H1 (cell line): ENCODE results near the gene SLCO4A1. TPM values are rescaled to one million over a fixed set of nuclear protein-coding genes. Genes with fewer than 3 reads are reported as not detected.

Experiments
- CTCF ChIA-PET: fragments of 300-600 bp; sonication (Branson Sonifier 250); formaldehyde crosslinking; loops from one replicate; lab custom pipeline; 2021; ENCODE audit not compliant: partially characterized antibody; lab: Charles Lee
- POLR2A ChIA-PET: fragments of 300-600 bp; sonication (Branson Sonifier 250); formaldehyde crosslinking; loops from one replicate; lab custom pipeline; 2021; ENCODE audit warnings: inconsistent platforms; ENCODE audit not compliant: partially characterized antibody; lab: Charles Lee
- DNase-seq, 2 experiments: peaks; one replicate each; pipeline versions ENCODE4 v3.0.0 to v3.0.0-alpha.2; 2010 to 2022; ENCODE audit warnings: low spot score in 2 of 2, low read depth in 1 of 2, mixed read lengths in 1 of 2
- FAIRE-seq: peaks from 2 replicates; lab custom pipeline; 2011; peaks lifted over from hg19 to GRCh38; lab: Jason Lieb, UNC
- H2AFZ ChIP-seq: 2 replicates; pipeline ENCODE4 v1.8.1; 2012; ENCODE audit warnings: low read length, inconsistent platforms
- H2AK5ac ChIP-seq: 2 replicates; pipeline ENCODE4 v1.6.1; 2013; ENCODE audit warnings: low read depth, low read length
- H2BK120ac ChIP-seq: replicated peaks from 2 replicates; pipeline ENCODE3; 2013; ENCODE audit warnings: low read depth, low read length, inconsistent platforms
- H2BK12ac ChIP-seq: 2 replicates; pipeline ENCODE4 v1.6.1; 2013; ENCODE audit warnings: low read depth, low read length
- H2BK15ac ChIP-seq: 2 replicates; pipeline ENCODE4 v1.6.1; 2013; ENCODE audit warnings: low read length
- H2BK20ac ChIP-seq: 2 replicates; pipeline ENCODE4 v1.6.1; 2013; ENCODE audit warnings: low read length
- H2BK5ac ChIP-seq: 2 replicates; pipeline ENCODE4 v1.6.1; 2013; ENCODE audit warnings: low read depth, low read length
- H3K14ac ChIP-seq: 2 replicates; pipeline ENCODE4 v1.6.1; 2013; ENCODE audit warnings: inconsistent platforms; ENCODE audit not compliant: insufficient read length
- H3K18ac ChIP-seq: 2 replicates; pipeline ENCODE4 v1.6.1; 2013; ENCODE audit warnings: low read length; ENCODE audit errors: extremely low read depth
- H3K23ac ChIP-seq: 2 replicates; pipeline ENCODE4 v1.6.1; 2013; ENCODE audit warnings: inconsistent platforms; ENCODE audit not compliant: insufficient read length
- H3K23me2 ChIP-seq: 2 replicates; pipeline ENCODE4 v1.6.1; 2013; ENCODE audit warnings: low read depth, low read length
- H3K27ac ChIP-seq: 2 replicates; pipeline ENCODE4 v1.6.1; 2011; ENCODE audit warnings: low read depth, low read length, inconsistent platforms
- H3K27me3 ChIP-seq, 4 experiments: replicated peaks in 1 of 4; 1 replicate in 1 of 4; 2 replicates in 3 of 4; pipeline versions ENCODE4 v1.6.1 to v1.8.1; 2011 to 2013; ENCODE audit warnings: low read length in 3 of 4, mild to moderate bottlenecking in 3 of 4, inconsistent platforms in 2 of 4, mixed read lengths in 2 of 4, moderate library complexity in 1 of 4; ENCODE audit not compliant: control insufficient read depth in 3 of 4, insufficient read depth in 3 of 4; ENCODE audit errors: extremely low read depth in 1 of 4
- H3K36me3 ChIP-seq, 4 experiments: 2 replicates each; pipeline versions ENCODE4 v1.6.1 to v1.8.1; 2011 to 2013; ENCODE audit warnings: mild to moderate bottlenecking in 4 of 4, low read length in 3 of 4, moderate library complexity in 2 of 4, control low read depth in 1 of 4, inconsistent platforms in 1 of 4; ENCODE audit not compliant: insufficient read depth in 4 of 4, control insufficient read depth in 2 of 4
- H3K4ac ChIP-seq: replicated peaks from 2 replicates; pipeline ENCODE3; 2013; ENCODE audit warnings: low read length, low read depth, mixed read lengths, inconsistent platforms; ENCODE audit not compliant: insufficient read length
- H3K4me1 ChIP-seq, 4 experiments: replicated peaks in 1 of 4; 1 replicate in 1 of 4; 2 replicates in 3 of 4; pipeline versions ENCODE4 v1.6.1 to v1.8.1; 2011 to 2013; ENCODE audit warnings: low read length in 3 of 4, inconsistent platforms in 2 of 4, mixed read lengths in 1 of 4; ENCODE audit not compliant: insufficient read depth in 4 of 4, control insufficient read depth in 3 of 4
- H3K4me2 ChIP-seq, 2 experiments: 2 replicates each; pipeline versions ENCODE4 v1.6.1 to v1.8.1; 2011 to 2013; ENCODE audit warnings: low read depth in 2 of 2, low read length in 2 of 2, control low read depth in 1 of 2, inconsistent platforms in 1 of 2, mild to moderate bottlenecking in 1 of 2; ENCODE audit not compliant: insufficient read depth in 1 of 2
- H3K4me3 ChIP-seq, 4 experiments: fragments of 200-600, 300-600 bp in 1 of 4; sonication (generic), shearing (Covaris generic), sonication (Bioruptor Twin) in 1 of 4; 2 replicates each; pipeline versions ENCODE4 v1.5.1 to v1.8.1; 2011 to 2016; ENCODE audit warnings: low read length in 4 of 4, low read depth in 3 of 4, control low read depth in 2 of 4, inconsistent platforms in 2 of 4, mild to moderate bottlenecking in 2 of 4, mixed read lengths in 1 of 4, moderate library complexity in 1 of 4; ENCODE audit not compliant: insufficient read depth in 2 of 4; ENCODE audit errors: extremely low read depth in 1 of 4
- H3K56ac ChIP-seq: replicated peaks from 2 replicates; pipeline ENCODE3; 2013; ENCODE audit warnings: low read depth, mild to moderate bottlenecking, mixed read lengths, low read length, inconsistent platforms; ENCODE audit not compliant: insufficient read length
- H3K79me1 ChIP-seq: 2 replicates; pipeline ENCODE4 v1.6.1; 2013; ENCODE audit warnings: low read depth, low read length, control low read depth
- H3K79me2 ChIP-seq, 2 experiments: 2 replicates each; pipeline versions ENCODE4 v1.6.1 to v1.8.1; 2012 to 2013; ENCODE audit warnings: low read length in 2 of 2, mild to moderate bottlenecking in 2 of 2, inconsistent platforms in 1 of 2; ENCODE audit not compliant: insufficient read depth in 2 of 2, control insufficient read depth in 1 of 2
- H3K9ac ChIP-seq, 4 experiments: replicated peaks in 1 of 4; 1 replicate in 1 of 4; 2 replicates in 3 of 4; pipeline versions ENCODE4 v1.6.1 to v1.8.1; 2011 to 2013; ENCODE audit warnings: low read depth in 3 of 4, low read length in 3 of 4, control low read depth in 2 of 4, mild to moderate bottlenecking in 2 of 4, moderate library complexity in 2 of 4, inconsistent platforms in 1 of 4; ENCODE audit errors: extremely low read depth in 1 of 4
- H3K9me3 ChIP-seq, 2 experiments: 2 replicates each; pipeline versions ENCODE4 v1.6.1 to v1.8.1; 2012 to 2013; ENCODE audit warnings: mild to moderate bottlenecking in 2 of 2, moderate library complexity in 2 of 2, control low read depth in 1 of 2, inconsistent platforms in 1 of 2, low read depth in 1 of 2, low read length in 1 of 2, mixed read lengths in 1 of 2; ENCODE audit not compliant: insufficient read depth in 2 of 2
- H4K20me1 ChIP-seq, 2 experiments: replicated peaks in 1 of 2; 2 replicates each; pipeline versions ENCODE3 to v1.8.1; 2011 to 2013; ENCODE audit warnings: inconsistent platforms in 2 of 2, low read length in 2 of 2, mild to moderate bottlenecking in 1 of 2; ENCODE audit not compliant: insufficient read depth in 2 of 2, control insufficient read depth in 1 of 2
- H4K5ac ChIP-seq: 2 replicates; pipeline ENCODE4 v1.6.1; 2013; ENCODE audit warnings: low read length, low read depth, mixed read lengths, inconsistent platforms; ENCODE audit not compliant: insufficient read length
- H4K8ac ChIP-seq: 2 replicates; pipeline ENCODE4 v1.8.0; 2013; ENCODE audit warnings: mild to moderate bottlenecking, moderate library complexity, low read length, inconsistent platforms; ENCODE audit not compliant: insufficient read depth; ENCODE audit errors: extremely low read depth
- H4K91ac ChIP-seq: replicated peaks from 2 replicates; pipeline ENCODE3; 2013; ENCODE audit warnings: low read length, mixed read lengths, inconsistent platforms; ENCODE audit not compliant: insufficient read length
- CBX5 ChIP-seq: fragments of 300-800, 300-1000 bp; sonication (generic); IDR thresholded peaks from 2 replicates; pipeline ENCODE4 v1.7.1; 2016; ENCODE audit warnings: antibody characterized with exemption, low read length, low read depth
- CHD1 ChIP-seq: IDR thresholded peaks from 2 replicates; pipeline ENCODE4 v1.6.1; 2012; ENCODE audit warnings: low read depth, low read length, improper control_type of control experiment
- GABPA ChIP-seq: IDR thresholded peaks from 2 replicates; pipeline ENCODE4 v1.6.1; 2011; ENCODE audit warnings: mild to moderate bottlenecking, low read length, moderate library complexity, borderline replicate concordance; ENCODE audit not compliant: insufficient read depth
- GTF2F1 ChIP-seq: IDR thresholded peaks from 2 replicates; pipeline ENCODE4 v1.6.1; 2012; ENCODE audit warnings: low read depth, low read length, improper control_type of control experiment, borderline replicate concordance
- HDAC2 ChIP-seq, 2 experiments: fragments of 300-600 bp in 1 of 2; sonication (generic) in 1 of 2; IDR thresholded peaks; 2 replicates each; pipeline ENCODE4 v1.6.1; 2011 to 2012; ENCODE audit warnings: low read depth in 2 of 2, low read length in 2 of 2, mild to moderate bottlenecking in 2 of 2, moderate library complexity in 2 of 2, borderline replicate concordance in 1 of 2, inconsistent platforms in 1 of 2
- JUN ChIP-seq: IDR thresholded peaks from 2 replicates; pipeline ENCODE4 v1.6.1; 2011; ENCODE audit warnings: low read depth, mild to moderate bottlenecking, improper control_type of control experiment, low read length
- KDM5A ChIP-seq: fragments of 200-600 bp; IDR thresholded peaks from 2 replicates; pipeline ENCODE4 v1.7.1; 2012; ENCODE audit warnings: mild to moderate bottlenecking, low read length, inconsistent platforms, mixed read lengths
- NRF1 ChIP-seq: IDR thresholded peaks from 2 replicates; pipeline ENCODE4 v1.6.1; 2011; ENCODE audit warnings: mild to moderate bottlenecking, low read depth, low read length, improper control_type of control experiment
- RBBP5 ChIP-seq: IDR thresholded peaks from 2 replicates; pipeline ENCODE4 v1.7.1; 2012; ENCODE audit warnings: low read depth, mild to moderate bottlenecking, inconsistent platforms, low read length, moderate library complexity, borderline replicate concordance
- SIRT6 ChIP-seq: IDR thresholded peaks from one replicate; pipeline ENCODE4 v1.7.1; 2012; ENCODE audit warnings: low read length, inconsistent platforms
- SP2 ChIP-seq: IDR thresholded peaks from 2 replicates; pipeline ENCODE4 v1.6.1; 2012; ENCODE audit warnings: mild to moderate bottlenecking, low read length, inconsistent platforms
- TAF1 ChIP-seq: IDR thresholded peaks from 2 replicates; pipeline ENCODE4 v1.6.1; 2011; ENCODE audit warnings: mild to moderate bottlenecking, low read depth, low read length
- WGBS, 2 experiments: shearing (Covaris generic) in 1 of 2; methylation state at CpG; one replicate each; pipeline versions ENCODE4 v1.1.6 to v1.1.7; 2013 to 2015; ENCODE audit warnings: low lambda C conversion rate in 2 of 2, mixed read lengths in 2 of 2, inconsistent platforms in 1 of 2, low coverage in 1 of 2, missing lambda C conversion rate in 1 of 2; ENCODE audit not compliant: insufficient replicate concordance in 2 of 2, insufficient coverage in 1 of 2, insufficient read length in 1 of 2; ENCODE audit errors: extremely low coverage in 1 of 2, missing lambda C conversion rate in 1 of 2; 5-methylcytosine and 5-hydroxymethylcytosine counted together
- polyA plus RNA-seq, 7 experiments: library from polyadenylated mRNA; depleted of rRNA in 3 of 7; stranded (reverse) in 5 of 7; unstranded in 2 of 7; fragments of >200 nt in 5 of 7; fragments of 200-250 nt in 2 of 7; gene quantifications; 1 replicate in 5 of 7; 2 replicates in 1 of 7; 4 replicates in 1 of 7; pipeline versions ENCODE4 v1.2.1 to v1.2.3, GENCODE V29; 2011 to 2013; ENCODE audit warnings: missing spikeins in 2 of 7, mixed read lengths in 2 of 7
- total RNA-seq: library from RNA; stranded (reverse); fragmentation: NEBNext Ultra II Directional; extraction: Animal tissue kit (Norgen Biotek cat#: 25700); gene quantifications from 2 replicates; pipeline ENCODE4 v1.2.1, GENCODE V29; 2021
- TF ChIP-seq, protein P1 (sequence below): IDR thresholded peaks from 2 replicates; pipeline ENCODE4 v1.6.1; 2011; ENCODE audit warnings: low read length, improper control_type of control experiment

Gene SLCO4A1
- total and polyA plus RNA-seq, 2 of the 8 experiments (the other 6 are each of a cell fraction or from before 2014, with no cell fraction given): 10.5 to 18.5 TPM

DNA sequence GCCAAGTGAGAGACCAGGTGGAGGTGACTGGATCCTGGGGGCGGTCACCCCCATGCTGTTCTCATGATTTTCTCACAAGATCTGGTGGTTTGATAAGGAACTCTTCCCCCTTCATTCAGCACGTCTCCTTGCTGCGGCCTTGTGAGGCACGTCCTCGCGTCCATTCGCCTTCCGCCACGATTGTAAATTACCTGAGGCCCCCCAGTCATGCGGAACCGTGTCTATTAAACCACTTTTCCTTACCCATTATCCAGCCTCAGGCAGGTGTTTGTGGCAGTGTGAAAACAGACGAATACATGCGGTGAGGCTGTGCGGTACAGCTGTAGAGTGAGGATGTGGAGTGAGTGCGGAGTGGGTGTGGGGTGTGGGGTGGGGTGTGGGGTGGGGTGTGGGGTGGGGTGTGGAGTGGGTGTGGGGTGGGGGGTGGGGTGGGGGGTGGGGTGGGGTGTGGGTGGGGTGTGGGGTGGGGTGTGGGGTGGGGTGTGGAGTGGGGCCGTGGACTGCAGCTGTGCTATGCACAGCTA lies 54.2 kb downstream of the SLCO4A1 start:
- H3K4ac ChIP-seq: no peak overlapping the region
- H2BK120ac ChIP-seq: no peak overlapping the region
- CTCF ChIA-PET: interaction anchor here (1.6 to 4.1 kb wide), 2 partner anchors 12 to 112 kb away, joined by 6 to 22 read pairs; partner anchors contain the start of gene NTSR1
- no peaks in the 10 kb centered on the region for H3K23me2 ChIP-seq
- H2AK5ac ChIP-seq: no peak overlapping the region
- FAIRE-seq: no peak
- H3K4me2 ChIP-seq: no peak overlapping the region
- no peaks in the 10 kb centered on the region for H3K4me1 ChIP-seq
- no peak overlapping the region for H4K91ac ChIP-seq
- no peaks in the 10 kb centered on the region for H3K36me3 ChIP-seq
- no peak overlapping the region for H4K8ac ChIP-seq
- H3K9ac ChIP-seq: no peak overlapping the region
- no peak overlapping the region for H4K5ac ChIP-seq
- H3K14ac ChIP-seq: no peak overlapping the region
- H2BK15ac ChIP-seq: no peak overlapping the region
- no peak overlapping the region for H2AFZ ChIP-seq
- H3K27me3 ChIP-seq: no peaks in the 10 kb centered on the region; a peak in 1 of 7 replicates
- no peaks in the 10 kb centered on the region for H3K79me2 ChIP-seq
- H2BK12ac ChIP-seq: no peak overlapping the region
- H2BK20ac ChIP-seq: no peak overlapping the region
- WGBS, 2 experiments: 87% methylated on average over 14 of the region's 16 CpGs; no CpG with 5 or more reads in 1 of the 2 experiments
- H2BK5ac ChIP-seq: no peak overlapping the region
- no peaks in the 10 kb centered on the region for H3K9me3 ChIP-seq
- H3K18ac ChIP-seq: no peak overlapping the region
- no peak overlapping the region for H3K56ac ChIP-seq
- H3K4me3 ChIP-seq: no peak overlapping the region
- H3K27ac ChIP-seq: no peak overlapping the region
- H4K20me1 ChIP-seq: peaks cover 0 to 4% of the 10 kb centered on the region in 2 experiments
- DNase-seq: no peak
- H3K79me1 ChIP-seq: no peaks in the 10 kb centered on the region
- H3K23ac ChIP-seq: no peak overlapping the region
- POLR2A ChIA-PET: no interaction called here
- no peak for TF ChIP-seq NRF1
- TF ChIP-seq GTF2F1: no peak
- no peak for TF ChIP-seq GABPA
- TF ChIP-seq RBBP5: no peak
- TF ChIP-seq TAF1: no peak
- TF ChIP-seq, protein P1, sequence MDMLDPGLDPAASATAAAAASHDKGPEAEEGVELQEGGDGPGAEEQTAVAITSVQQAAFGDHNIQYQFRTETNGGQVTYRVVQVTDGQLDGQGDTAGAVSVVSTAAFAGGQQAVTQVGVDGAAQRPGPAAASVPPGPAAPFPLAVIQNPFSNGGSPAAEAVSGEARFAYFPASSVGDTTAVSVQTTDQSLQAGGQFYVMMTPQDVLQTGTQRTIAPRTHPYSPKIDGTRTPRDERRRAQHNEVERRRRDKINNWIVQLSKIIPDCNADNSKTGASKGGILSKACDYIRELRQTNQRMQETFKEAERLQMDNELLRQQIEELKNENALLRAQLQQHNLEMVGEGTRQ: no peak
- no peak for TF ChIP-seq SP2
- TF ChIP-seq KDM5A: no peak
- TF ChIP-seq CBX5: no peak
- no peak for TF ChIP-seq JUN
- no peak for TF ChIP-seq HDAC2 (IDR thresholded peaks at IDR 0.05; ENCODE audit: borderline replicate concordance in 1 of 2, low read depth in 2 of 2, low read length in 2 of 2)
- no peak for TF ChIP-seq CHD1
- TF ChIP-seq SIRT6: no peak
